Fibroblast of the aortic adventitia (primary cell): Measurements from ENCODE around the gene EGFR. TPM values are rescaled to one million over a fixed set of nuclear protein-coding genes. Genes with fewer than 3 reads are reported as not detected.

Experiments
- DNase-seq: peaks from one replicate; pipeline ENCODE4 v3.0.0-alpha.2; 2010; ENCODE audit warnings: low read depth
- H3K4me3 ChIP-seq: 2 replicates; pipeline ENCODE4 v1.5.1; 2011; ENCODE audit warnings: low read depth, mild to moderate bottlenecking, control low read depth, low read length, moderate library complexity
- CTCF ChIP-seq: IDR thresholded peaks from 2 replicates; pipeline ENCODE4 v1.5.1; 2011; ENCODE audit warnings: mild to moderate bottlenecking, low read length, control low read depth, inconsistent platforms; ENCODE audit not compliant: insufficient read depth
- total RNA-seq: library from RNA; depleted of rRNA; stranded (reverse); fragments of >200 nt; gene quantifications from 2 replicates; pipeline ENCODE4 v1.2.3, GENCODE V29; 2012; ENCODE audit warnings: low replicate concordance

EGFR gene
- total RNA-seq, 1 donor: 147 TPM

GRCh38 chr7:55185321-55185802 lies 166.5 kb downstream of the EGFR start:
- H3K4me3 ChIP-seq: no peak overlapping the region
- peak; percentile 48 for DNase-seq
- no peak for TF ChIP-seq CTCF

- no peak overlapping the region for H3K4me3 ChIP-seq
- DNase-seq: peak; percentile 92
- TF ChIP-seq CTCF: no peak
Observed at GRCh38 chr7:55185941-55186609, 167.3 kb downstream of the EGFR start.

- no peak for DNase-seq
- TF ChIP-seq CTCF: no peak
- H3K4me3 ChIP-seq: no peak overlapping the region
Observed at GRCh38 chr7:55187701-55188491, 169.1 kb downstream of the EGFR start.

GRCh38 chr7:55188590-55189138 lies 169.8 kb downstream of the EGFR start:
- no peak for DNase-seq
- TF ChIP-seq CTCF: no peak
- no peak overlapping the region for H3K4me3 ChIP-seq

- DNase-seq: no peak
- no peak for TF ChIP-seq CTCF
- no peak overlapping the region for H3K4me3 ChIP-seq
Observed at GRCh38 chr7:55189146-55189766, 170.4 kb downstream of the EGFR start.

GRCh38 chr7:55189878-55190436 lies 171.1 kb downstream of the EGFR start:
- no peak overlapping the region for H3K4me3 ChIP-seq
- TF ChIP-seq CTCF: no peak
- no peak for DNase-seq
